NCI-H526 treated with DMSO at 0.1 percent for 48 hours (cell line): Measurements from ENCODE around the gene RALGDS.

ENCODE experiments used
- DNase-seq: peaks from one replicate; lab custom pipeline; 2025; lab: John Stamatoyannopoulos, UW

RALGDS gene

GRCh38 chr9:133151041-133151440 lies 30.0 kb upstream of the RALGDS start:
- DNase-seq, result no peak

- peak; percentile 79 for DNase-seq
Measured at GRCh38 chr9:133149130-133150015, 28.3 kb upstream of the RALGDS start.

- DNase-seq, result no peak
Measured at GRCh38 chr9:133148199-133149129, 27.4 kb upstream of the RALGDS start.

- peak; percentile 43 for DNase-seq
Measured at GRCh38 chr9:133147412-133148198, 26.6 kb upstream of the RALGDS start.

- DNase-seq, result no peak
Measured at GRCh38 chr9:133146746-133147411, 25.8 kb upstream of the RALGDS start.

- DNase-seq, result no peak
Measured at GRCh38 chr9:133144904-133145851, 24.1 kb upstream of the RALGDS start.

- peak; percentile 59 for DNase-seq
Measured at GRCh38 chr9:133144142-133144903, 23.3 kb upstream of the RALGDS start.

GRCh38 chr9:133143639-133144141 lies 22.6 kb upstream of the RALGDS start:
- DNase-seq, result no peak

- DNase-seq, result peak; percentile 0
Measured at GRCh38 chr9:133142684-133143622, 21.9 kb upstream of the RALGDS start.

- DNase-seq, result no peak
Measured at GRCh38 chr9:133141833-133142595, 21.0 kb upstream of the RALGDS start.

GRCh38 chr9:133140606-133141005 lies 19.6 kb upstream of the RALGDS start:
- DNase-seq, result no peak

GRCh38 chr9:133140174-133140505 lies 19.1 kb upstream of the RALGDS start:
- no peak for DNase-seq

GRCh38 chr9:133139246-133140173 lies 18.5 kb upstream of the RALGDS start:
- DNase-seq, result no peak

- no peak for DNase-seq
Measured at GRCh38 chr9:133137451-133138231, 16.6 kb upstream of the RALGDS start.

GRCh38 chr9:133135146-133135745 lies 14.2 kb upstream of the RALGDS start:
- DNase-seq, result no peak
